Testis (tissue), 2 donors: ENCODE measurements around the gene RFPL3.

ENCODE experiments used
- CTCF ChIP-seq, 3 experiments: fragments of 450-650 bp in 2 of 3; fragments of 200-600 bp in 1 of 3; sonication (generic) in 1 of 3; IDR thresholded peaks; one replicate each; pipeline ENCODE4 v1.5.1; 2016 to 2019; ENCODE audit warnings: antibody characterized with exemption in 3 of 3, mild to moderate bottlenecking in 2 of 3, moderate library complexity in 1 of 3
- POLR2A ChIP-seq: fragments of 450-650 bp; IDR thresholded peaks from one replicate; pipeline ENCODE4 v1.6.1; 2017; ENCODE audit warnings: antibody characterized with exemption, mild to moderate bottlenecking, moderate library complexity

GRCh38 chr22:32333769-32334659, 23.7 kb upstream of the RFPL3 start:
- TF ChIP-seq POLR2A (no peak), CTCF (IDR thresholded peaks at IDR 0.05) (no peak)
